NCI-H446 treated with DMSO at 0.1 percent for 48 hours (cell line): ENCODE measurements around the gene HDHD5.

Experiments
- DNase-seq: peaks from one replicate; lab custom pipeline; 2025; lab: John Stamatoyannopoulos, UW

HDHD5 gene

GRCh38 chr22:17119481-17120202, 39.4 kb downstream of the HDHD5 start:
- DNase-seq: no peak

GRCh38 chr22:17118342-17118741, 40.7 kb downstream of the HDHD5 start:
- DNase-seq: no peak

GRCh38 chr22:17117890-17118289, 41.2 kb downstream of the HDHD5 start:
- no peak for DNase-seq

- DNase-seq: no peak
Measured at GRCh38 chr22:17117400-17117799, 41.7 kb downstream of the HDHD5 start.

- DNase-seq: no peak
Measured at GRCh38 chr22:17116572-17117330, 42.3 kb downstream of the HDHD5 start.

- no peak for DNase-seq
Measured at GRCh38 chr22:17115945-17116565, 43.0 kb downstream of the HDHD5 start.

- DNase-seq: no peak
Measured at GRCh38 chr22:17115236-17115635, 43.8 kb downstream of the HDHD5 start.

GRCh38 chr22:17114898-17115235, 44.2 kb downstream of the HDHD5 start:
- DNase-seq: no peak

GRCh38 chr22:17114173-17114897, 44.7 kb downstream of the HDHD5 start:
- DNase-seq: no peak

- DNase-seq: no peak
Measured at GRCh38 chr22:17113600-17113999, 45.5 kb downstream of the HDHD5 start.

GRCh38 chr22:17112491-17113042, 46.5 kb downstream of the HDHD5 start:
- no peak for DNase-seq

GRCh38 chr22:17110791-17111550, 48.1 kb downstream of the HDHD5 start:
- DNase-seq: no peak

- DNase-seq: no peak
Measured at GRCh38 chr22:17109976-17110375, 49.1 kb downstream of the HDHD5 start.

GRCh38 chr22:17109113-17109865, 49.8 kb downstream of the HDHD5 start:
- DNase-seq: no peak

GRCh38 chr22:17108256-17109112, 50.6 kb downstream of the HDHD5 start:
- DNase-seq: no peak

- DNase-seq: no peak
Measured at GRCh38 chr22:17107547-17107810, 51.6 kb downstream of the HDHD5 start.

- DNase-seq: no peak
Measured at GRCh38 chr22:17106785-17107546, 52.1 kb downstream of the HDHD5 start.

GRCh38 chr22:17106161-17106784, 52.8 kb downstream of the HDHD5 start:
- no peak for DNase-seq
